ENCODE data around the gene AGAP3.

DNA sequence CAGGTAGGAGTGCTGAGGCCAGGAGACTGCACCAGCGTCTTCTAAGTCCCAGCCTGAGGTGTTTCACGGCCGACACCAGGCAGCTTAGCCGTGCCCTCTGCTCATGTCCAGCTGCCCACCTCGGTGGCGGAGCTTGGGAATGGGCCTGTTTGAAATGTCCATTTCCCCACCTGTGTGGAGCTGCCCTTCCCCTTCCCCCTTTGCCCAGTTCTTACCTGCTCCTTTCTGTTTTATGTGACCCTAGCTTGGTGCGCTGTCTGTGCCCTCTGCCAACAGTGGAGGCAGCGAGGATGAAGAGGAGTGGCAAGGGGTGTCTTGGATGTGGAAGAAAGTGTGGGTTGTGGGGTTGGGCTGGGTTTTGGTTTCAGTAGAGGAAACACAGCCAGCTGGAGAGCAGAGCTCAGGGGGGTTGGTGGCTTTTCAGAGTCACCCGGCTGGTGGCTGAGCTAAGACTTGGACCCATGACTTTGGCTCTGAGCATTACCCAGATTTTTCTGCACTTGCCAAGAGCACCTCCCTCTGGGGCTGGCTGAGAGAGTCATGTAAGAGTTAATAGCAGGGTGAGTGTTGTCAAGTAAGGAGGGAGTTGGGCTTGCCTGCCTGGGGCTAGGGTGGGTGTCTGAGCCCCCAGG lies 43.8 kb downstream of the AGAP3 start:
- TF ChIP-seq, protein P1, sequence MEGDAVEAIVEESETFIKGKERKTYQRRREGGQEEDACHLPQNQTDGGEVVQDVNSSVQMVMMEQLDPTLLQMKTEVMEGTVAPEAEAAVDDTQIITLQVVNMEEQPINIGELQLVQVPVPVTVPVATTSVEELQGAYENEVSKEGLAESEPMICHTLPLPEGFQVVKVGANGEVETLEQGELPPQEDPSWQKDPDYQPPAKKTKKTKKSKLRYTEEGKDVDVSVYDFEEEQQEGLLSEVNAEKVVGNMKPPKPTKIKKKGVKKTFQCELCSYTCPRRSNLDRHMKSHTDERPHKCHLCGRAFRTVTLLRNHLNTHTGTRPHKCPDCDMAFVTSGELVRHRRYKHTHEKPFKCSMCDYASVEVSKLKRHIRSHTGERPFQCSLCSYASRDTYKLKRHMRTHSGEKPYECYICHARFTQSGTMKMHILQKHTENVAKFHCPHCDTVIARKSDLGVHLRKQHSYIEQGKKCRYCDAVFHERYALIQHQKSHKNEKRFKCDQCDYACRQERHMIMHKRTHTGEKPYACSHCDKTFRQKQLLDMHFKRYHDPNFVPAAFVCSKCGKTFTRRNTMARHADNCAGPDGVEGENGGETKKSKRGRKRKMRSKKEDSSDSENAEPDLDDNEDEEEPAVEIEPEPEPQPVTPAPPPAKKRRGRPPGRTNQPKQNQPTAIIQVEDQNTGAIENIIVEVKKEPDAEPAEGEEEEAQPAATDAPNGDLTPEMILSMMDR (conservative IDR thresholded peaks at IDR 0.05; ENCODE audit: low read depth, low read length): no peak
- TF ChIP-seq CHD1 (IDR thresholded peaks at IDR 0.05; ENCODE audit: low read depth, low read length) (no peak), POLR2A (IDR thresholded peaks at IDR 0.05; ENCODE audit: low read depth, low read length) (no peak), RFX5 (IDR thresholded peaks at IDR 0.05; ENCODE audit: low read depth, low read length) (no peak)
